Measurements from ENCODE around the gene MFSD6. TPM values are rescaled to one million over a fixed set of nuclear protein-coding genes. Genes with fewer than 3 reads are reported as not detected.
"Not testable (repeated sequence)": the region's sequence is repeated elsewhere in the genome, so short reads cannot be mapped to it uniquely, and the experiment has no call there.

MFSD6 gene
- total and polyA plus RNA-seq, 9 donors, result 7.7 to 68.1 (median 11.8) TPM

- TF ChIP-seq POLR2A (IDR thresholded peaks at IDR 0.05) (no peak), CTCF (IDR thresholded peaks at IDR 0.05) (no peak), EP300 (IDR thresholded peaks at IDR 0.05) (no peak)
- Histone ChIP-seq H3K27me3 (no peaks in the 10 kb centered on the region), H3K4me1 (ENCODE audit: insufficient read depth) (no peaks in the 10 kb centered on the region), H3K9me3 (no peaks in the 10 kb centered on the region), H3K4me3 (no peak overlapping the region), H3K36me3 (no peaks in the 10 kb centered on the region), H3K27ac (no peak overlapping the region)
- 90 to 96% (median 96%) methylated on average over 1 of the region's 1 CpG for WGBS, 3 donors
- intact Hi-C loops (cut with DNase I), result no loop called here
- no peak for DNase-seq
Measured at GRCh38 chr2:190425221-190425866, 17.2 kb downstream of the MFSD6 start.

GRCh38 chr2:190425883-190426658, 17.9 kb downstream of the MFSD6 start:
- H3K27ac ChIP-seq, result no peak overlapping the region
- no peak overlapping the region for H3K4me3 ChIP-seq

GRCh38 chr2:190430866-190431265, 22.7 kb downstream of the MFSD6 start:
- WGBS, 3 donors, result 94 to 99% (median 95%) methylated on average over 22 to 26 of the region's 26 CpGs
- intact Hi-C loops (cut with DNase I); H3K4me3 ChIP-seq; H3K27me3 ChIP-seq; H3K36me3 ChIP-seq; H3K27ac ChIP-seq; DNase-seq; H3K4me1 ChIP-seq (ENCODE audit: insufficient read depth); H3K9me3 ChIP-seq: not testable (repeated sequence)

More at GRCh38 chr2:190425883-190426658, 17.9 kb downstream of the MFSD6 start:
- H3K4me1 ChIP-seq (ENCODE audit: insufficient read depth), result no peaks in the 10 kb centered on the region
- TF ChIP-seq CTCF (IDR thresholded peaks at IDR 0.05) (no peak), EP300 (IDR thresholded peaks at IDR 0.05) (no peak), POLR2A (IDR thresholded peaks at IDR 0.05) (no peak)
- DNase-seq, result no peak
- H3K9me3 ChIP-seq, result no peaks in the 10 kb centered on the region
- intact Hi-C loops (cut with DNase I), result no loop called here
- H3K36me3 ChIP-seq, result no peaks in the 10 kb centered on the region
- H3K27me3 ChIP-seq, result no peaks in the 10 kb centered on the region

GRCh38 chr2:190431907-190432306, 23.8 kb downstream of the MFSD6 start:
- H3K36me3 ChIP-seq, result no peaks in the 10 kb centered on the region
- no peak overlapping the region for H3K4me3 ChIP-seq
- H3K9me3 ChIP-seq, result no peaks in the 10 kb centered on the region
- intact Hi-C loops (cut with DNase I), result no loop called here
- TF ChIP-seq EP300 (IDR thresholded peaks at IDR 0.05) (no peak), POLR2A (IDR thresholded peaks at IDR 0.05) (no peak), CTCF (IDR thresholded peaks at IDR 0.05) (no peak)
- H3K4me1 ChIP-seq (ENCODE audit: insufficient read depth), result peaks cover 9% of the 10 kb centered on the region
- no peak overlapping the region for H3K27ac ChIP-seq
- DNase-seq, result no peak
- H3K27me3 ChIP-seq, result no peaks in the 10 kb centered on the region

All from ovary (tissue), 9 donors.